Measurements from ENCODE around the gene HPSE2. TPM values are rescaled to one million over a fixed set of nuclear protein-coding genes. Genes with fewer than 3 reads are reported as not detected.
"Not testable (repeated sequence)": the region's sequence is repeated elsewhere in the genome, so short reads cannot be mapped to it uniquely, and the experiment has no call there.

The HPSE2 gene
- total RNA-seq, 1 donor from 2014 or later, result not detected

GRCh38 chr10:99233000-99233688 lies 2.5 kb downstream of the HPSE2 start:
- no peak overlapping the region for H3K27ac Mint-ChIP-seq
- DNase-seq (ENCODE audit: low spot score), result no peak
- intact Hi-C loops (cut with micrococcal nuclease), result loop anchor here (5.0 to 10.0 kb wide), 2 partner anchors 304 to 1992 kb away; partner anchors contain the start of gene LBX1
- no peak overlapping the region for H3K4me3 Mint-ChIP-seq
- no peaks in the 10 kb centered on the region for H3K4me1 Mint-ChIP-seq (ENCODE audit: low read depth)
- H3K36me3 Mint-ChIP-seq (ENCODE audit: low read depth), result peaks cover 2% of the 10 kb centered on the region
- H3K9me3 Mint-ChIP-seq, result no peaks in the 10 kb centered on the region
- peaks cover 76% of the 10 kb centered on the region for H3K27me3 Mint-ChIP-seq (ENCODE audit: insufficient read depth)

GRCh38 chr10:99232360-99232999 lies 3.2 kb downstream of the HPSE2 start:
- Mint-ChIP-seq H3K9me3 (no peaks in the 10 kb centered on the region), H3K27me3 (ENCODE audit: insufficient read depth) (peaks cover 76% of the 10 kb centered on the region), H3K4me3 (no peak overlapping the region), H3K27ac (no peak overlapping the region), H3K36me3 (ENCODE audit: low read depth) (peaks cover 2% of the 10 kb centered on the region), H3K4me1 (ENCODE audit: low read depth) (no peaks in the 10 kb centered on the region)
- intact Hi-C loops (cut with micrococcal nuclease), result loop anchor here (5.0 to 10.0 kb wide), 2 partner anchors 305 to 1992 kb away; partner anchors contain the start of gene LBX1
- no peak for DNase-seq (ENCODE audit: low spot score)

- Mint-ChIP-seq H3K36me3 (ENCODE audit: low read depth) (no peaks in the 10 kb centered on the region), H3K27me3 (ENCODE audit: insufficient read depth) (peaks cover 10% of the 10 kb centered on the region), H3K4me1 (ENCODE audit: low read depth) (no peaks in the 10 kb centered on the region), H3K4me3 (no peak overlapping the region), H3K9me3 (no peaks in the 10 kb centered on the region), H3K27ac (no peak overlapping the region)
- intact Hi-C loops (cut with micrococcal nuclease), result no loop called here
- no peak for DNase-seq (ENCODE audit: low spot score)
Observed at GRCh38 chr10:99224766-99225165, 10.9 kb downstream of the HPSE2 start.

- no peak for DNase-seq (ENCODE audit: low spot score)
- H3K27ac Mint-ChIP-seq, result no peak overlapping the region
- no peaks in the 10 kb centered on the region for H3K36me3 Mint-ChIP-seq (ENCODE audit: low read depth)
- H3K9me3 Mint-ChIP-seq, result no peaks in the 10 kb centered on the region
- intact Hi-C loops (cut with micrococcal nuclease), result no loop called here
- H3K4me3 Mint-ChIP-seq, result no peak overlapping the region
- H3K4me1 Mint-ChIP-seq (ENCODE audit: low read depth), result no peaks in the 10 kb centered on the region
- H3K27me3 Mint-ChIP-seq (ENCODE audit: insufficient read depth), result no peaks in the 10 kb centered on the region
Observed at GRCh38 chr10:99207340-99207739, 28.3 kb downstream of the HPSE2 start.

- Mint-ChIP-seq H3K36me3 (ENCODE audit: low read depth) (no peaks in the 10 kb centered on the region), H3K4me1 (ENCODE audit: low read depth) (no peaks in the 10 kb centered on the region), H3K27ac (no peak overlapping the region), H3K9me3 (no peaks in the 10 kb centered on the region), H3K27me3 (ENCODE audit: insufficient read depth) (no peaks in the 10 kb centered on the region), H3K4me3 (no peak overlapping the region)
- intact Hi-C loops (cut with micrococcal nuclease), result no loop called here
- DNase-seq (ENCODE audit: low spot score), result no peak
Observed at GRCh38 chr10:99203310-99203709, 32.3 kb downstream of the HPSE2 start.

GRCh38 chr10:99172950-99173349 lies 62.7 kb downstream of the HPSE2 start:
- intact Hi-C loops (cut with micrococcal nuclease), result no loop called here
- no peaks in the 10 kb centered on the region for H3K9me3 Mint-ChIP-seq
- no peak overlapping the region for H3K27ac Mint-ChIP-seq
- no peak for DNase-seq (ENCODE audit: low spot score)
- no peaks in the 10 kb centered on the region for H3K4me1 Mint-ChIP-seq (ENCODE audit: low read depth)
- no peaks in the 10 kb centered on the region for H3K36me3 Mint-ChIP-seq (ENCODE audit: low read depth)
- no peak overlapping the region for H3K4me3 Mint-ChIP-seq
- peaks cover 2% of the 10 kb centered on the region for H3K27me3 Mint-ChIP-seq (ENCODE audit: insufficient read depth)

- intact Hi-C loops (cut with micrococcal nuclease), result no loop called here
- H3K4me3 Mint-ChIP-seq, result no peak overlapping the region
- no peaks in the 10 kb centered on the region for H3K9me3 Mint-ChIP-seq
- no peak overlapping the region for H3K27ac Mint-ChIP-seq
- DNase-seq (ENCODE audit: low spot score), result no peak
- H3K27me3 Mint-ChIP-seq (ENCODE audit: insufficient read depth), result peaks cover 2% of the 10 kb centered on the region
- H3K4me1 Mint-ChIP-seq (ENCODE audit: low read depth), result no peaks in the 10 kb centered on the region
- H3K36me3 Mint-ChIP-seq (ENCODE audit: low read depth), result no peaks in the 10 kb centered on the region
Observed at GRCh38 chr10:99172128-99172738, 63.4 kb downstream of the HPSE2 start.

GRCh38 chr10:99170116-99170675 lies 65.5 kb downstream of the HPSE2 start:
- Mint-ChIP-seq H3K4me1 (ENCODE audit: low read depth) (no peaks in the 10 kb centered on the region), H3K4me3 (no peak overlapping the region), H3K36me3 (ENCODE audit: low read depth) (no peaks in the 10 kb centered on the region), H3K27ac (no peak overlapping the region), H3K9me3 (no peaks in the 10 kb centered on the region), H3K27me3 (ENCODE audit: insufficient read depth) (peaks cover 2% of the 10 kb centered on the region)
- no peak for DNase-seq (ENCODE audit: low spot score)
- intact Hi-C loops (cut with micrococcal nuclease), result no loop called here

- Mint-ChIP-seq H3K9me3 (no peaks in the 10 kb centered on the region), H3K27me3 (ENCODE audit: insufficient read depth) (no peaks in the 10 kb centered on the region), H3K4me3 (no peak overlapping the region), H3K4me1 (ENCODE audit: low read depth) (no peaks in the 10 kb centered on the region), H3K36me3 (ENCODE audit: low read depth) (no peaks in the 10 kb centered on the region), H3K27ac (no peak overlapping the region)
- no peak for DNase-seq (ENCODE audit: low spot score)
- intact Hi-C loops (cut with micrococcal nuclease), result no loop called here
Observed at GRCh38 chr10:99161165-99161564, 74.5 kb downstream of the HPSE2 start.

GRCh38 chr10:99143651-99144050 lies 92.0 kb downstream of the HPSE2 start:
- no peaks in the 10 kb centered on the region for H3K4me1 Mint-ChIP-seq (ENCODE audit: low read depth)
- H3K9me3 Mint-ChIP-seq, result no peaks in the 10 kb centered on the region
- DNase-seq (ENCODE audit: low spot score), result no peak
- no peak overlapping the region for H3K4me3 Mint-ChIP-seq
- no peaks in the 10 kb centered on the region for H3K27me3 Mint-ChIP-seq (ENCODE audit: insufficient read depth)
- H3K27ac Mint-ChIP-seq, result no peak overlapping the region
- no peaks in the 10 kb centered on the region for H3K36me3 Mint-ChIP-seq (ENCODE audit: low read depth)
- intact Hi-C loops (cut with micrococcal nuclease), result no loop called here

- H3K36me3 Mint-ChIP-seq (ENCODE audit: low read depth), result no peaks in the 10 kb centered on the region
- intact Hi-C loops (cut with micrococcal nuclease), result no loop called here
- no peak overlapping the region for H3K27ac Mint-ChIP-seq
- no peak overlapping the region for H3K4me3 Mint-ChIP-seq
- H3K27me3 Mint-ChIP-seq (ENCODE audit: insufficient read depth), result no peaks in the 10 kb centered on the region
- H3K4me1 Mint-ChIP-seq (ENCODE audit: low read depth), result no peaks in the 10 kb centered on the region
- DNase-seq (ENCODE audit: low spot score), result no peak
- no peaks in the 10 kb centered on the region for H3K9me3 Mint-ChIP-seq
Observed at GRCh38 chr10:99143011-99143410, 92.6 kb downstream of the HPSE2 start.

- intact Hi-C loops (cut with micrococcal nuclease); DNase-seq (ENCODE audit: low spot score); H3K4me3 Mint-ChIP-seq; H3K36me3 Mint-ChIP-seq (ENCODE audit: low read depth); H3K4me1 Mint-ChIP-seq (ENCODE audit: low read depth); H3K9me3 Mint-ChIP-seq; H3K27ac Mint-ChIP-seq; H3K27me3 Mint-ChIP-seq (ENCODE audit: insufficient read depth): not testable (repeated sequence)
Observed at GRCh38 chr10:99132897-99133296, 102.8 kb downstream of the HPSE2 start.

GRCh38 chr10:99125879-99126278 lies 109.8 kb downstream of the HPSE2 start:
- no peak for DNase-seq (ENCODE audit: low spot score)
- no peaks in the 10 kb centered on the region for H3K36me3 Mint-ChIP-seq (ENCODE audit: low read depth)
- intact Hi-C loops (cut with micrococcal nuclease), result no loop called here
- no peak overlapping the region for H3K4me3 Mint-ChIP-seq
- no peak overlapping the region for H3K27ac Mint-ChIP-seq
- no peaks in the 10 kb centered on the region for H3K27me3 Mint-ChIP-seq (ENCODE audit: insufficient read depth)
- no peaks in the 10 kb centered on the region for H3K4me1 Mint-ChIP-seq (ENCODE audit: low read depth)
- H3K9me3 Mint-ChIP-seq, result peaks cover 12% of the 10 kb centered on the region

Measured in activated T-helper 1 cell treated with anti-CD3 and anti-CD28 coated beads, Interleukin-12 subunit alpha, Interleukin-12 subunit beta, Interleukin-2, Interleukin-4 antibody, amounts not matched to agents 30 ng/mL and 10 ng/mL and 1 ng/mL, durations not matched to agents 14 hours and 24 hours and 36 hours (primary cell).